Neural progenitor cell (in vitro differentiated cells): ENCODE results near the gene HS6ST3.

Source experiments
- CTCF ChIP-seq: fragments of 200-600 bp; sonication (generic); IDR thresholded peaks from 2 replicates; pipeline ENCODE4 v1.5.1; 2017; ENCODE audit warnings: antibody characterized with exemption, mild to moderate bottlenecking
- EZH2 ChIP-seq: fragments of 200-600 bp; sonication (generic); IDR thresholded peaks from 2 replicates; pipeline ENCODE4 v1.6.1; 2017; ENCODE audit warnings: antibody characterized with exemption, mild to moderate bottlenecking, moderate library complexity

GRCh38 chr13:96252903-96253302, 163.0 kb downstream of the HS6ST3 start:
- TF ChIP-seq CTCF (no peak), EZH2 (no peak)
